HG02610 (cell line): ENCODE data around the gene DUSP10.
A peak's percentile ranks its signal among the peaks of the same experiment; 100 is the strongest.

Experiments
- ATAC-seq: cut with Tn5 transposase; IDR thresholded peaks from one replicate; pipeline ENCODE4 v1.9.1; 2021; ENCODE audit warnings: mild to moderate bottlenecking, moderate library complexity; ENCODE audit not compliant: unreplicated experiment

DUSP10 gene

DNA sequence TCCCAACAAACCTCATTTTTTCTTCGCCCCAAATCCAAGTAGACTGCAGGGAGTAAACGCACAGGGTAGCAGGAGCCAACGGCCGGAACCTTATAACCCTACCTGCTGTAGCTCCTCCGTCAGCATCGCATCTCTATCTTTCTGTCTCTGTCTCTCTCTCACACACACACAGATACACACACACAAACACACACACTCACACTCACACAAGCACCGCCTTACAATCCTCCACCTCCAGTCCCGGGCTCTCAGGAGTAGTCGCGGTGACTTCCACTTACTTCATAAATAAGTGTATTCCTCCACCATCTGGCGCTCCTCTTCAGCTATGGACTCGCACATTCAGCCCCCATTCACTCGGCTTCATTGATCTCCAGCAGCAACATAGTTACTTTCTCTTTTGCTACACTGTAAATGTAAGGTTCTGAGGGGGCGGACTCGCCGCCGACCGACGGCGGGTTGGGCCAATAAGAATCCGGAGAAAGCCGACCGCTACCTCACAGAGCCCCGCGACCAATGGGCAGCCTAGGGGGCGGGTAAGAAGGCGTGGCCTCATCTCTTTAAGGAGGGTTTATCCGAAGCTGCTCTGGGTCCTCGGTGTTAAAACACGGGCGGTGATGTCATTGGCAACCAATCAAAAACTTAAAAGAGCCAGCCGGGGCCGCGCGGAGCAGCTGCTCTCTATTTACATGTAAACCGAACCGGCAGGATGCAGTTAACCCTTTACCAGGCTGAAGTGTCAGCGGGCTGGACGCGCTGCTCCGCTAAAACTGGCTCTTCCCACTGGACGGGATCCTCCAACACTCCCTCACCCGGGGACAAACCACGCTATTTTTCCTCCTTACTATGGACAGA, at the start of gene DUSP10:
TSS of gene DUSP10 (minus strand) at position 387 of the 852 bp plus-strand sequence. CDS start 2,345 bp downstream, outside the sequence.
- ATAC-seq = peak; percentile 79

DNA sequence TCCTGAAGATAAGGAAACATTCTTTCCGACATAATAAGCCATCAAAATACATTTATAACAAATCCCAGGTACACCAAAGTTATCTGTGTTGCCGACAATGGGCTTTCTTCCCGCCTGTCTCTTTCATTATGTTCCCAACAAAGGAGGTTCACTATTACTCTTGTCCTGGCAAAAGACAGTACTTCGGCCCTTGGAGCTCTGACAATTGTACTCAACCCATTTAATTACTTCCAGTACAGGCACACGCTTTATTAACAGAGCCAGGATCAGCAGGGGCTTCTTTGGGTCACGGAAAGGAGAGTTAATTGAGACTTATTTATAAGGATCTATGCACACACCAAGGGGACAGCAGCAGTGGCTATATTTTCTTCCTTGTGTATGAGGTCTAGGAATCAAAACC, 46.6 kb upstream of the DUSP10 start:
- ATAC-seq = no peak

DNA sequence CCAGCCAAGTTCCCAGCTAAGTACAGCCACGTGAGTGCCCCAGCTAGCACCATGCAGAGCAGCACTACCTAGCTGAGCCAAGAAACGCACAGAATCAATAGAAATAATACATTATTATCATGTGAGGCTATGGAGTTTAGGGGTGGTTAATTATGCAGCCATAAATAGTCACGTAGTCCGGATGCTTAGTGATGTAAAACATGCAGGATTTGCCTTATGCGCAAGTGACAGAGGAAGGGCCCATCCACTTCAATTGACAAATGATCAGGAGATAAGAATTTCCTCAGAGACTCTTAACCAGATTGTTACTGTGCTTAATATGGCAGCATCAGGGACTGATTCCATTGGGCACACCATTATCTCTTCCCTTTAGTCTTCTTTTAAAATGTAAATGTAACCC, 44.8 kb upstream of the DUSP10 start:
- ATAC-seq = no peak

DNA sequence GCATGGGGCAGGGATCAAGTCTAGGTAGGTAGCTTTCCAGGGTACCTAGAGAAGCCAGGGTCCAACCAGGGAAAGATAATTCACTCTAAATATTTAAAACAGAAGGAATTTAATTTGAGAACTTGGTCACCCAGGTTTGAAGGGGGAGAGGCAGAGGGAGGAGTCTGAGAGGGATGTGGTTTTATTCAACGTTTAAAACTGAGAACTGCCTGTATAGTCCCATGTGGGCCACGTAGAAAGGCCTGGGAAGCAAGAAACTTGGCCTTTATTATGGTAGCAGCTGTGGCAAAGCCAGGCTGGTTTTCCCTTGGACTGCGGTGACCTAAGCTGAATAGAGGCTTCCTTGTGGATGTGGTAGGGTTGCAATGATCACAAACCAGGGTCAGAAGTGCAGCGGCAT, 42.0 kb upstream of the DUSP10 start:
- peak; percentile 40 for ATAC-seq

DNA sequence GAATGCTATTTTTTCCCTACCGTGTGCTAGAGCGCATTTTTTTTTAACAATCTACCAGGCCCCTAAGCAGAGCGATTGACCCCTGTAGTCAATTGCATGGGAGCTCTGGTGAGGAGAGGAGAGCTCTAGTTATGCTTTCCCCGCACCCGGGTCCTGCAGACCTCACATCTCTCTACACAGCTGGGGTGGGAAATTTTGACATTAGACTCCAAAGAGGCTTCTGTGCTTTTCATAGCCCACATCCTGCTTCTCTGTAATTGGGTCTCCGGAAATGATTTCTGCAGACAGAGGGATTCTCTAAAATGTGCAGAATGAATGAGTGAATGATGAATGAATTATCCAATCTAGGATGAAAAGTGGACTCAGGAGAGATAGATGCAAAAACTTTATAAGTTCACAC, 41.5 kb upstream of the DUSP10 start:
- peak; percentile 24 for ATAC-seq

DNA sequence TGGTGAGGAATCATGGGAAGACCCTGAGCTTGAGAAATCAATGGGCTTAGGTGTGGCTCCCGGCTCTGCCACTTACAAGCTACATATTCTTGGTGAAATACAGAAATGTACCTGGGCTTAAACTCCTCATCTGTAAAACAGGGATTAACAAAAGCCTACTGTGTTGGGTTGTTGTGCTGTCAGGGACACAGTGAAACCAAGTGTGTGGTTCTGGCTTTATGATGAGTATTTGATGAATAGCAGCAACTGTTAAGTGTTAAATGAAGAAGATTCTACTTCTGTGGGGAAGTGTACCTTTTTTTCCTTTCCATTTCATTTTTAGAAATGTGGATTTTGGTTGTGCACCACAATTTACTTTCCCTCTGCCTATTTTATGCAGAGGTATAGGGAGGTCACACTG, 41.1 kb upstream of the DUSP10 start:
- no peak for ATAC-seq

DNA sequence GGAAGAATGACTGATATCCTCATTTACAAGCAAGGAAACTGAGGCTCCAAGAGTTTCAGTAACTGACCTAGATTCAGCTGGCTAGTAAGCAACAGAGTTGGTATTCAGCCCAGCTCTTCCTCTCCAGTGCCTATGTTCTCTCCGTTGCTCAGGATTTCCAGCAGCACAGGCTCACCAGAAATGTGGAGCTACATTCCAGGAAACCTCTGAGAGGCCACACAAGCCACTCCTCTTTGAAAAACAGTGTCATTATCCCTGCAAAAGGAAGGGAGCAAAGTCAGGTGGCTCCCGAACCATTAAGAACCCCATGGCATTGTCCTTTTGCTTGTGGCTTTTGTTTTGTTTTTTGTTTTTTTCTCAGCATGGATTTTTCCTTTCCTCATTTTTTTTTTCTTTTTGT, 40.6 kb upstream of the DUSP10 start:
- ATAC-seq = no peak

DNA sequence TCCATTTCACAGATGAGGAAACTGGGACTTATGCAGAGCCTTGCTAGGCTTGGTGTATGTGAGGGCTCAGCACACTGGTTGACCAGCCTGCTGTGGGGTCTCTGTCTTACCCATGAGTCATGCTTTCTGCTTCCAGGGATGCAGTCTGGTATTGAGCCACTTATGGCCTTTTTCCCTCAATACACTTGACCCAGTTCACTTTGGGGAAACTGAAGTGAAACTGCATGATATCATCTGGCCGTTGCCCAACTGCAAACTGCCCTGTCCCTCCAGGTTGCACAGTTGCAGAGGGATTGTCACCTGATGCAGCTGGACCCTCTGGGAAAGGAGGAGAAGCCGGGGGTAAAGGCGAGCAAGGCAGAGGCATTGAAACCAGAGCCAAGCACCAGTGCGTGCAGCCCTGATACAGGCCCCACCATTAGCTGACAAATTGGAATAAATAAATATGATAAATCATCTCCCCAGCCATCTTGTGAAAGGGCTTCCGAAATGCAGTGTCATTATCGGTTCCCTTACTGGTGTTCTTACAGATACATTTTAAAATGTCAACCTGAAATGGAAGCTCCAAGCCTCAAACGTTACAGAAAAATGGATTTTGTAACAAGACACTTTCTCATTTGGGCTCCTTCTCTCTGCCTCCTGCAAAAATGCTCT, 39.3 kb upstream of the DUSP10 start:
- no peak for ATAC-seq

DNA sequence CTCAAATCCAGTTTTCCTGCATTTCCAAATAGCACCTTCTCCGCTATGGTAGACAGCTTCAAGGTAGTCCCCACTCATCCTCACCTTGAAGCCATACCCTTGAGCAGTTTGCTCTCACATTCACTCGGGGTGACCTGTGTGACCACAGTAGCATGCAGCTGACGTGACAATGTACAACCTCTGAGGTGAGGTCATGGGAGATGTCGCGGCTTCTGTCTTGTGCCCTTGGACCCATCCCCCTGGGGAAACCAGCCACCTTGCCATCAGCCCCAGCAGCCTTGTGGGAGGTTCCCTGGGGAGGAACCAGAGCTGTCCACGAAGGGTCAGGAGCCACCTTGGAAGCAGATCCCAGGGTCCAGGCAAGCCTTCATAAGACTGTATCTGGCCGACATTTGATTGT, 38.3 kb upstream of the DUSP10 start:
- ATAC-seq = no peak

DNA sequence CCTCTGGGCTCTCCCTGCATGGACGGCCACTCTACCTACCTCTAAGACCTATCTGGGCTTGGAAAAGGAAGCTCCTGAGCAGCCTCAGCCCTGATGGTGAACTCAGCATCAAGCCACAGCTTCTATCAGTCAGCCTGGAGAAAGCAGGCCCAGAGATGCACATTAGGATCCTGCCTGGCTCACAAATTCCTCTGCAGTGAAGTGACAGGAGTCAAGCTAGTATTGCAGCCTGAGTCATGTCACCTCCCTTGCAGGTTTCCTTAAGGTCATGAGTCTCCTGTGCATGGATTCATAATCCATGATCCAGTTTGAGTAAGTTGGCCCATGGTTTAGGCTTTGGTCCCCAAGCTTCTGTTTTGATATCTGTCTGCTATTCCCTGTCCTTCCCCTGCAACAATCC, 37.9 kb upstream of the DUSP10 start:
- ATAC-seq = no peak

DNA sequence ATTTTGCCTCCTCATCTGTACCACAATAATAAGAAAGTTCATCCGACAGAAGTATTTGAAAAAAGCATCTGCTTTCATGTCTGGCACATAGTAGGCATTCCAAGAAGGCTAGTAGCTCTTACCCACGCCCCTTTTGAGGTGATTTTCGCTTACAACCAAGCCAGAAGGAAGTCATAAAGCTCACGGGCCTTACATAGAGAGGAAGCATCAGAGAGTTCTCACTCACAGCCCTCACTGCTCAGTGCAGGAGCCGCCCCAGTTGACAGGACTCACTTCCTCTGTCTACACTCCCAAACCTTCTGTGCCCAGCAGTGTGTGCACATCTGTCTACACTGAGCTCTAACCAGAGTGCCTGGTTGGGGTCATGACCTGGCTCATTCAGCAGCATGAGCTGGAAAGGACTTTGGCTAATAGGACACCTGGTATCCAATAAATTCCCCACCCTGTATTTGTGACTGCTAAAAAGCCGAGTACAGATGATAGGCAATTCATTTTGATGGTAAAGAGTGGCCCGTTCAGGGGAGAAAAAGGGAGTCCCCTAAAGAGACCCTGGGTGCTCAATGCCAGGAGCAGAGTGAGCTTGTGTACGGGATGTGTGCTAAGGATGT, 36.8 kb upstream of the DUSP10 start:
- peak; percentile 32 for ATAC-seq

DNA sequence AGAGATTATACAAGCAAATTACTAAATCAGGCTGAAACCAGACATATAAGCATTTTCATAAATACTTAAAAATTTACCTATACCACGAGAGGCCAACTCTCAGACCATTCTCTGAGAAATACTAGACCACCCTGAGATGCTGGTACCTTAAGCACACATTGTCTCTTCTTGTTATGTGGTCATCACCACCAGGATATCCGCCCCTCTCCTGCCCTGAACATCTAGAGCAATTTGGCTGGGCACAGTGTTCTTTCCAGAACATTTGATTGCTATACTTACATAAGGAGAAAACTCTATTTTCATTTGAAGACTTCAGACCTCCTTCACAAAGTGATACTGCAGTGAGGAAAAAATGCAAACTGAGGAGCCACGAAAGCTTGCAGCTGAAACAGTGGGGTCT, 36.2 kb upstream of the DUSP10 start:
- peak; percentile 20 for ATAC-seq

DNA sequence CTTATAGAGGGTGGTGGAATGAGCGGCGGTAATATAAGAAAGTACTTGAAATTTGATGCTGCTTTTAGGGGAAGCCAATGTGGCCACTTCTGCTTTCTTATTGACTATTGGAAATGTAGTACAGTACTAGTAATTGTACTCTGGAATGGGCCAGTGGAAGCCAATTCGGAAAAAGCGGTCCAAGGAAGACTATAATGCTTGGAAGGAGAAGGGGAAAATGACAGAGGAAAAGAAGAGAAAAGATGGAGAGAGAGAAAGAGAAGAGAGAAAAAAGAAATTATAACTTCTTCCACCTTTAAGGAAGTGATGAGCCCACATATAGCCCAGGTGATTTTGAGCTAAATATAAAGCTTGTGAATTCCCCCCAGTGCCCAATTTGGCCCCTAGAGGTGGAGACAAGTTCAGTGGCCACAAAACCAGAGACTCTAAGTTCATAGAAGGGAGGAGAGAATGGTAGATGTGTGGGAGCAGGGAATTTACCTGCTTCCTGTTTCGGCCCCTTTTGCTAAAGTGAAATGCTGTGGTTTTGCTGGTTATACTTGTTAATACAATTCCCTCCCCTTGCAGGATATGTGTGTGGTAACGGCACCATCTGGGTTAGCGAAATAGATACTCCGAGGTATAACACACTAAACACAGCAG, 35.7 kb upstream of the DUSP10 start:
- ATAC-seq = peak; percentile 60

DNA sequence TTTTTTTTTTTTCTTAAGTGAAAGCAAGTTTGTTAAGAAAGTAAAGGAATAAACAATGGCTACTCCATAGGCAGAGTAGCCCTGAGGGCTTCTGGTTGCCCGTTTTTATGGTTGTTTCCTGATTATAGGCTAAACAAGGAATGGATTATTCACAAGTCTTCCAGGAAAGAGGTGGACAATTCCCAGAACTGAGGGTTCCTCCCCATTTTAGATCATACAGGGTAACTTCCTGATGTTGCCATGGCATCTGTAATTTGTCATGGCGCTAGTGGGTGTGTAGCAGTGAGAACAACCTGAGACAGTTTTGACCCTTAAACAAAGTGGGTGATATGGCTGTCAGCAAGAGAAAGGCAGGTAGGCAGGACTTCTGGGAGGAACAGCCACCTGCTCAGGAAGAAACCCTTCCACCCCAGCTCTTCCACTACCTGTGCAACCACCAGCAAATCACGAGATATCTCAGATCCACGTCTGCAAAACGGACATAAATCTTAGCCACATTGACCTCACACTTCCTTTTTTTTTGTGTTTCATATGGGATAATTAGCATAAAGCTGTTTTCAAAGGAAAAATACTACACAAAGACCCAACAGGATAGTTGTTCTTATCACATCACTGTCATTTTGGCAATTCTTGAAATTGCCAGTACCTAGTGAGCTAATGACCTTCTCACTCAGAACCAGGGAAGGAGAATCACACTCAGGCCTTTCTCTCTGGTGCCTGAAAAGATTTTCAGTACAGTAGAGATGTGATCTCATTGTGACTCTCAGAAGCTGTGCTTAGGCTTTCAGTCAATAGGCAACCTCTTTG, 34.8 kb upstream of the DUSP10 start:
- ATAC-seq = peak; percentile 34

DNA sequence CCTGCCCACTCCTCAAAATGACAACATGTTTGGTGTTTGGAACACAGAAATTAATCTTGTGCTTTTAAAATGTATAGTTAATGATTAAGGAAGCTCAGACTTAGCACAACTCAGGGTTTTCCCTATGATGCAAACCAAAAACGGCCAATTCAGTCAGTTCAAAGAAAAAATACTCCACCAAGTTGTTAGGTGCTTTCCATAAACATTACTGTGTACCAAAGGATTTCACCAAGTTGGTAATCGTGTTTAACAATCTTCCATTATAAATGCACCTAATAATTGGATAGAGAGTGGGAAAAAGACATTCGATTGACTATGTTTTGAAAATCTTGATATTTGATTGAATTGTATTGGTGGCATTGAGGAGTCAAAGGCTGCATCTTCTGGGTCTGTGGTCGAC, 33.3 kb upstream of the DUSP10 start:
- no peak for ATAC-seq

DNA sequence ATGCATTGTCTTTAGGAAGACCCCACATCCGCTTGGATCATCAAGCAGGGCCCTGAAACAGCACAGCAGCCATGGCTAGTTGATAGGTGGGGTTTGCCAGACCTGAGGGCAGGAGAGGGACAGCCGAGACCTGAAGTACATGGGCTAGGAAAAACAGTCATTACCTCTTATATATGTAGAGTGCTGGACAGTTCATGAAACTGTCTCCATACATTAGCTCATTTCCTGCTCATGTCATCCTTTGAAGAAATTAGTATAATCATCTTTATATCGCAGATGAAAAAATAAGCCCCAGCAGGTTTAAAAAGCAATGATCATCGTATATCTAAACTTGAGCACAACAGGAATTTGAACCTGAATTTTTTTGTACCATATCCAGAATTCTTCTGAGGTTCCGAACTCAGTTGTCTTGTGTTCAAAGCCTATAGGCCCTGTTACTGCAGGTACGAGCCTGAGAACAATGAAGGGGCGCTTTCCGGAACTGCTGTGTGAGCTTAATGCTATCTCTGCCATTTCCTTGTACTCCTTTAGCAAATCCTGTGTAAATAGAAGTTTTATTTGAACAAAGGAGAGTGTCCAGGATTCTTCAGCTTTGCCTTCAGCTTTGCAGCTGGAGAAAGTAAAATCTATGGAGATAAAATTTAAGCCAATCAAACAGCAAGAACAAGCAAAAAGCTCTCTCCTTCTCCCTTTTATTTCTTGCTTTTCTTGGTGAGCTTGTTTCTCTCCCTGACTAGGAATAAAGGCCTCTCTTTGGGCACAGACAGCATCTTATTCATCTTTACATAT, 32.4 kb upstream of the DUSP10 start:
- no peak for ATAC-seq

DNA sequence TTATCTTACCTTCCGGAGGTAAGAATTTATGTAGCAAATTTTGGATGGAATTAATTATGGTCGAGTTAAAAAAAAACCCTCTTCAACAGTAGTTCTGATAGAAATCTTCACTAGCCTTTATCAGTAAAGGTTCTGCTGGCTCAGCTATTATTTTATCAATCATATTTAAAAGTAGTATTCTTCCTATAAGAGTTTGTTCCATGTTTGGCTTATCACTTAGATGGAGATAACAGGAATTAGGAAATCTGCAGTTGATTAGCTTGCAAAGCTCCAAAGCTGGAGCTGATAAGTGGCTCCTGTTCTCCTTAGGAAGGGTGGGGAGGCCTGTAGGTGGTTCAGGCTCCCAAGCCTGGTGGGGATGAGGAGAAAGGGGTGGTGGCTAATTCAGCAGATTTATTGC, 31.5 kb upstream of the DUSP10 start:
- no peak for ATAC-seq

DNA sequence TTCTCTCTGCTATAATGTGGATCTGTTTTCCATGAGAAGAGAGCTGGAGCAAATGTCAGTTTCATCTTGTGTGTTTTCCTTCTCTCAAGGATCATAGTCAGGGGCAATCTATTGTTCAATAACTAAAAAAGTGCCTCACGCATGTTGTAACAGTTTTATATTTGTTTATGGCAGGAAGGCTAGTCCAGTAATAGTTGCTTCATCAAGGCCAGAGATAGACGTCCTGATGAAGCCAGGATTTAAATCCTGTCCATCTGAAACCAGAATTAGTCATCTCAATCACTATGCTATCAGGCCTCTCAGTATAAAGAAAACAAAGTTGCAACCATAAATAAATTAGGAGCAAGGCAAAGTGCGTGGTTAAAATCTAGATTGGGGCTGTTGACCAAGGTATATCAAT, 30.2 kb upstream of the DUSP10 start:
- no peak for ATAC-seq

DNA sequence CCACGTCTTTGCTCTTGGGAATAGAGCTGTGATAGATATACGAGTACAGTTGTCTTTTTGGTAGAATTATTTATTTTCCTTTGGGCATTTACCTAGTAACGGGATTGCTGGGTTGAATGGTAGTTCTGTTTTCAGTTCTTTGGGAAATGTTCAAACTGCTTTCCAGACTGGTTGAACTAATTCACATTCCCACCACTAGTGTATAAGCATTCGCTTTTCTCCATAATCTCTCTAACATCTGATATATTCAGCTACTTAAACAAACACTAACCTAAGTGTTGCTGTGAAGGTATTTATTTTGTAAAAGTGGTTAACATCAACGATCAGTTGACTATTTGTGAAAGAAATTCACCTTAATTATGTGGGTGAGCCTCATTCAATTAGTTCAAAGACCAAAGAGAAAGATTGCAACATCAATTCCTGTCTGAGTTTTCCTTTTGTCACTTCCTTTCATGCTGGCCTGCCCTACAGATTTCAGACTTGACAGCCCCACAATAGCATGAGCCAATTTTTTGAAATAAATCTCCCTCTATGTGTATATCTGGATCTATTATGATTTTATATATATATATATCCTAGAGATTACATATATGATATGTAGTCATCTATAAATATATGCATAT, 26.7 kb upstream of the DUSP10 start:
- no peak for ATAC-seq
